C4-2B (cell line): ENCODE data around the gene ADGRE1.

Source experiments
- ZFX ChIP-seq: fragments of 450-650 bp; IDR thresholded peaks from 2 replicates; pipeline ENCODE4 v1.6.1; 2017
- TF ChIP-seq, protein P1 (sequence below): fragments of 450-650 bp; conservative IDR thresholded peaks from 2 replicates; pipeline ENCODE4 v1.5.1; 2017; ENCODE audit warnings: mild to moderate bottlenecking

DNA sequence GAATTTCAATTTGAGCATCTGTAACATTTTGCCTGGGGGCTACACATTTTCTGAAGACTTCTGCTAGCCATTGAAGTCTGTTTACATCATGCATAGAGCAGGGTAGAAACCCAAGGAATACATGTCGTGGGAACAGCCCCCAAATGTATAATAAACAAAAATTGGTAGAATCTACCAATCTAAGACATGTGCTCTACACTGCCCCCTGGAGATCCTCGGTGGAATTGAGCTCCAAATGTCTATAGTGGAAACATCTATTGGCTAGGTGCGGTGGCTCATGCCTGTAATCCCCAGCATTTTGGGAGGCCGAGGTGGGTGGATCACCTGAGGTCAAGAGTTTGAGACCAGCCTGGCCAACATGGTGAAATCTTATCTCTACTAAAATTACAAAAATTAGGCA lies 76.6 kb downstream of the ADGRE1 start:
- TF ChIP-seq, protein P1, sequence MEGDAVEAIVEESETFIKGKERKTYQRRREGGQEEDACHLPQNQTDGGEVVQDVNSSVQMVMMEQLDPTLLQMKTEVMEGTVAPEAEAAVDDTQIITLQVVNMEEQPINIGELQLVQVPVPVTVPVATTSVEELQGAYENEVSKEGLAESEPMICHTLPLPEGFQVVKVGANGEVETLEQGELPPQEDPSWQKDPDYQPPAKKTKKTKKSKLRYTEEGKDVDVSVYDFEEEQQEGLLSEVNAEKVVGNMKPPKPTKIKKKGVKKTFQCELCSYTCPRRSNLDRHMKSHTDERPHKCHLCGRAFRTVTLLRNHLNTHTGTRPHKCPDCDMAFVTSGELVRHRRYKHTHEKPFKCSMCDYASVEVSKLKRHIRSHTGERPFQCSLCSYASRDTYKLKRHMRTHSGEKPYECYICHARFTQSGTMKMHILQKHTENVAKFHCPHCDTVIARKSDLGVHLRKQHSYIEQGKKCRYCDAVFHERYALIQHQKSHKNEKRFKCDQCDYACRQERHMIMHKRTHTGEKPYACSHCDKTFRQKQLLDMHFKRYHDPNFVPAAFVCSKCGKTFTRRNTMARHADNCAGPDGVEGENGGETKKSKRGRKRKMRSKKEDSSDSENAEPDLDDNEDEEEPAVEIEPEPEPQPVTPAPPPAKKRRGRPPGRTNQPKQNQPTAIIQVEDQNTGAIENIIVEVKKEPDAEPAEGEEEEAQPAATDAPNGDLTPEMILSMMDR, result peak; percentile 71
- no peak for TF ChIP-seq ZFX
